Measurements from ENCODE around the gene MAGI1. TPM values are rescaled to one million over a fixed set of nuclear protein-coding genes. Genes with fewer than 3 reads are reported as not detected.

MAGI1 gene
- total RNA-seq, 1 donor from 2014 or later = not detected

GRCh38 chr3:65938147-65938546 is 100.6 kb downstream of the MAGI1 start:
- POLR2A ChIA-PET = no interaction called here
- CTCF ChIA-PET = no interaction called here
- ATAC-seq (ENCODE audit: low read depth) (no peak), DNase-seq (no peak)
- Mint-ChIP-seq H3K9me3 (no peaks in the 10 kb centered on the region), H3K4me1 (no peaks in the 10 kb centered on the region), H3K36me3 (ENCODE audit: low read depth) (no peaks in the 10 kb centered on the region), H3K4me3 (no peak overlapping the region), H3K27ac (no peak overlapping the region), H3K27me3 (peaks cover 2% of the 10 kb centered on the region)
- intact Hi-C loops (cut with micrococcal nuclease) = no loop called here
- TF ChIP-seq CTCF (IDR thresholded peaks at IDR 0.05) = no peak

- POLR2A ChIA-PET = no interaction called here
- Mint-ChIP-seq H3K4me3 (no peak overlapping the region), H3K36me3 (ENCODE audit: low read depth) (no peaks in the 10 kb centered on the region), H3K27ac (no peak overlapping the region), H3K9me3 (no peaks in the 10 kb centered on the region), H3K4me1 (no peaks in the 10 kb centered on the region), H3K27me3 (peaks cover 2% of the 10 kb centered on the region)
- no peak for DNase-seq
- intact Hi-C loops (cut with micrococcal nuclease) = no loop called here
- no peak for TF ChIP-seq CTCF (IDR thresholded peaks at IDR 0.05)
- no peak for ATAC-seq (ENCODE audit: low read depth)
- CTCF ChIA-PET = no interaction called here
These were observed 101.6 kb downstream of the MAGI1 start for GRCh38 chr3:65936908-65937638.

GRCh38 chr3:65935724-65936123 is 103.0 kb downstream of the MAGI1 start:
- no peak for DNase-seq
- no peaks in the 10 kb centered on the region for H3K36me3 Mint-ChIP-seq (ENCODE audit: low read depth)
- no peak for ATAC-seq (ENCODE audit: low read depth)
- CTCF ChIA-PET = no interaction called here
- intact Hi-C loops (cut with micrococcal nuclease) = no loop called here
- no peak overlapping the region for H3K4me3 Mint-ChIP-seq
- no peak overlapping the region for H3K27ac Mint-ChIP-seq
- POLR2A ChIA-PET = no interaction called here
- no peaks in the 10 kb centered on the region for H3K4me1 Mint-ChIP-seq
- H3K27me3 Mint-ChIP-seq = peaks cover 2% of the 10 kb centered on the region
- TF ChIP-seq CTCF (IDR thresholded peaks at IDR 0.05) = no peak
- H3K9me3 Mint-ChIP-seq = no peaks in the 10 kb centered on the region

- ChIA-PET CTCF (no interaction called here), POLR2A (no interaction called here)
- no peaks in the 10 kb centered on the region for H3K36me3 Mint-ChIP-seq (ENCODE audit: low read depth)
- no peaks in the 10 kb centered on the region for H3K9me3 Mint-ChIP-seq
- no peaks in the 10 kb centered on the region for H3K4me1 Mint-ChIP-seq
- ATAC-seq (ENCODE audit: low read depth) (no peak), DNase-seq (no peak)
- no peak for TF ChIP-seq CTCF (IDR thresholded peaks at IDR 0.05)
- no peak overlapping the region for H3K4me3 Mint-ChIP-seq
- intact Hi-C loops (cut with micrococcal nuclease) = no loop called here
- H3K27me3 Mint-ChIP-seq = no peaks in the 10 kb centered on the region
- H3K27ac Mint-ChIP-seq = no peak overlapping the region
These were observed 108.1 kb downstream of the MAGI1 start for GRCh38 chr3:65930648-65931047.

- no peaks in the 10 kb centered on the region for H3K4me1 Mint-ChIP-seq
- H3K27ac Mint-ChIP-seq = no peak overlapping the region
- H3K27me3 Mint-ChIP-seq = no peaks in the 10 kb centered on the region
- POLR2A ChIA-PET = no interaction called here
- no peaks in the 10 kb centered on the region for H3K9me3 Mint-ChIP-seq
- H3K36me3 Mint-ChIP-seq (ENCODE audit: low read depth) = no peaks in the 10 kb centered on the region
- no peak for ATAC-seq (ENCODE audit: low read depth)
- CTCF ChIA-PET = no interaction called here
- intact Hi-C loops (cut with micrococcal nuclease) = no loop called here
- no peak for TF ChIP-seq CTCF (IDR thresholded peaks at IDR 0.05)
- no peak for DNase-seq
- H3K4me3 Mint-ChIP-seq = no peak overlapping the region
These were observed 110.6 kb downstream of the MAGI1 start for GRCh38 chr3:65928110-65928509.

All from activated B cell treated with CpG ODN at 0.5 μM for 24 hours (primary cell).